ENCODE results near the gene TEX13D.

- TF ChIP-seq CTCF (IDR thresholded peaks at IDR 0.05; ENCODE audit: low read depth, low read length) (no peak), EZH2phosphoT487 (IDR thresholded peaks at IDR 0.05; ENCODE audit: low read depth) (no peak)
Observed at GRCh38 chrX:124358800-124359383, 26.4 kb downstream of the TEX13D start.

Data from OCI-LY3 (cell line).